ENCODE measurements around the gene TMEM184A.

Gene TMEM184A

DNA sequence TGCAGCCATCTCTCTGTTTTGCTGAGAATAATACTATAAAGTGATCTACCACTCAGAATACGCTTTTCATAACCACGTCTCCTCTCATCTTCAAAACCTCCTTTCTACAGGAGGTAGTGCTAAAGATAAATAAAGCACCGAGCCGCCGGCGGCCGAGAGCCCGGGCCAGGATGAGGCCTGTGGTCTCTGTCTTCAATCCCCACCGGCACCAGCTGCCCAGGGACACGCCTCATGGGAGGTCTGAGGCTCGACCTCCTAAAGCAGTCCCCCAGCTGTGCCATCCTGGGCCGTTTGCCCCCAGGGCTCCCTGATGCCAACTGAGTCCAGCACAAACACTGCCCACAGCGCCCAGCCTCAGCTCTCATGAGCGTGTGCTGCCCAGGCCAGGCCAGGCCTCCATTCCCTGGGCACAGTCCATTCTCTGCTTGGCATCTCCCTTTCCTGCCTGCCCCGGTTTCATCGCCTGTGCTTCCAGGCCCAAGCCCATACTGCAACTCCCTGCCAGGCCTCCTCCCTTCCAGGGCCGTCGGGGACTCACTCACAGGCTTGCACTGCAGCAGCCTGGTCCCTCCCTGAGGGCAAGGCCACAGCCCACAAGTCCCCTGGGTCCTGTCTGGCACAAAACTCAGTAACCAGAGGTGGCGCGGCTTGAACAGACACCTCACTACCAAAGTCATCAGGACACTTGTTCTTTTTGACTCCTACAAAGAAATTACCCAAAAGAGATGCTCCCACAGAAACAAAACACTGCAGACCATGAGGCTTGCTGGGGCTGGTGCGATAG is 54.3 kb downstream of the TMEM184A start:
- TF ChIP-seq, protein P1, sequence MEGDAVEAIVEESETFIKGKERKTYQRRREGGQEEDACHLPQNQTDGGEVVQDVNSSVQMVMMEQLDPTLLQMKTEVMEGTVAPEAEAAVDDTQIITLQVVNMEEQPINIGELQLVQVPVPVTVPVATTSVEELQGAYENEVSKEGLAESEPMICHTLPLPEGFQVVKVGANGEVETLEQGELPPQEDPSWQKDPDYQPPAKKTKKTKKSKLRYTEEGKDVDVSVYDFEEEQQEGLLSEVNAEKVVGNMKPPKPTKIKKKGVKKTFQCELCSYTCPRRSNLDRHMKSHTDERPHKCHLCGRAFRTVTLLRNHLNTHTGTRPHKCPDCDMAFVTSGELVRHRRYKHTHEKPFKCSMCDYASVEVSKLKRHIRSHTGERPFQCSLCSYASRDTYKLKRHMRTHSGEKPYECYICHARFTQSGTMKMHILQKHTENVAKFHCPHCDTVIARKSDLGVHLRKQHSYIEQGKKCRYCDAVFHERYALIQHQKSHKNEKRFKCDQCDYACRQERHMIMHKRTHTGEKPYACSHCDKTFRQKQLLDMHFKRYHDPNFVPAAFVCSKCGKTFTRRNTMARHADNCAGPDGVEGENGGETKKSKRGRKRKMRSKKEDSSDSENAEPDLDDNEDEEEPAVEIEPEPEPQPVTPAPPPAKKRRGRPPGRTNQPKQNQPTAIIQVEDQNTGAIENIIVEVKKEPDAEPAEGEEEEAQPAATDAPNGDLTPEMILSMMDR (IDR thresholded peaks at IDR 0.05; ENCODE audit: borderline replicate concordance, control extremely low read depth, extremely low read depth, insufficient read depth, missing control alignments) = no peak
- DNase-seq (ENCODE audit: low spot score) = no peak
- in situ Hi-C loops (cut with MboI; ENCODE audit: low sequenced_read_pairs, unreplicated experiment) = no loop called here

DNA sequence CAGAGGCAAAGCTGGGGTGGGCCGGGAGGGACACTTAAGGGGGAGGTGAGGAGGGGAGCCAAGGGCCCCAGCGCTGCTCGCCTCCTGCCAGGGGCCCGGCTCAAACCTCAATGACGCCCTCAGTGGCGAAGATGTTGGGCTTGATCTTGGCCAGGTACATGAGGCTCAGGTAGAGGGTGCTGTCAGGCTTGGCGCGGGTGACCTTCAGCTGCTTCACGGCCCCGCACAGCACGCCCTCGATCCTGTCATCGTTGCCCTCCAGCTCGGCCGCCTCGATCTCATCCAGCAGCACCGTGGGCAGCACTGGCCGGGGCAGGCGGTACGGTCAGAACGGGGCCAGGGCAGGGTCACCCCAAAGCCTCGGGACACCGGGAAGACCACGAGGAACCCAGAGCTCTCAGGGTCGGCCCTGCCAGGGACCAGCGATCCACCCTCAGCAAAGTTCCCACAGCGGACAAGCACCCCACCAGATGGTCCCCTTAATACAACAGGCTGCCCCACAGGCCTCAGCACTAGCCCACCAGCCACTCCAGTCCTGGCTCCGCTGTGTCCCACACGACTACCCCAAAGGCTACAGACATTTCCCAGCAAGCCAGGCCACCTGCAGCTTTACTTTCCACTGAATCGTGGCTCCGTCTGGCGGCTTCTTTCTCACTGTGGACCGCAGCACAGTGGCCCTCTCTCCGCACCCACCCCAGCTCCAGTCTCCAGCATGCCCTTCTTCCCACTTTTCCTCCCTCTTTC is 55.8 kb downstream of the TMEM184A start:
- TF ChIP-seq, protein P1 (IDR thresholded peaks at IDR 0.05; ENCODE audit: borderline replicate concordance, control extremely low read depth, extremely low read depth, insufficient read depth, missing control alignments) = no peak
- in situ Hi-C loops (cut with MboI; ENCODE audit: low sequenced_read_pairs, unreplicated experiment) = no loop called here
- DNase-seq (ENCODE audit: low spot score) = no peak

DNA sequence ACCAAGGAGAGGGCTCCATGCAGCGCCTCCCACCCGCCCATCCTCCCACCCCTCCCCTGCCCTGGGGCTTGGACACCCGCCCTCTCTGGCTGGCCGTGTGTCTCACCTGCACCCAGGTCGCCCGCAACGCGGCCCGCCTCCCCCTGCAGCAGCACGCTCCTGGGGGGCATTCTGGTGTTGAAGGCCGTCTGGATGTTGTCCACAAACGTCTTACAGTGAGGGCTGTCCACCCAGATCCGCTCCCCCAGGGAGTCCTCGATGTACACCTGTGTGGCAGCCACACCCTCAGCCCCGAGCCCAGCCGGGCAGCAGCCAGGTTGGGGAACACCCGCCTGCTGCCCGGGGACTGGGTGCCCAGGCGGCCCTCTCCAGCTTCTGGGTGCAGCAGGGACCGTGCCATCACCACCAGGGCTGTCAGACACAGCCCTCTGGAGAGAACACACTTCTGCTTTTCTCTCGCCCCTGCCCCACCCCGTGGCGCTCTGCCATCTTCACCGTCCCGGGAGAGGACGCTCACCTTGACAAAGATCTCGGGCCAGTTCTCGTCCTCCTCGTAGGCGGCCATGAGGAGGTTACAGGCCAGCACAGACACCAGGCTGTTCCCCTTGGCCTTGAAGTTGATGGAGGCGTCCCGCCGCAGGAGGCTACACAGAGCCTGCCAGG is 56.5 kb downstream of the TMEM184A start:
- in situ Hi-C loops (cut with MboI; ENCODE audit: low sequenced_read_pairs, unreplicated experiment) = no loop called here
- TF ChIP-seq, protein P1 (IDR thresholded peaks at IDR 0.05; ENCODE audit: borderline replicate concordance, control extremely low read depth, extremely low read depth, insufficient read depth, missing control alignments) = no peak
- DNase-seq (ENCODE audit: low spot score) = no peak

DNA sequence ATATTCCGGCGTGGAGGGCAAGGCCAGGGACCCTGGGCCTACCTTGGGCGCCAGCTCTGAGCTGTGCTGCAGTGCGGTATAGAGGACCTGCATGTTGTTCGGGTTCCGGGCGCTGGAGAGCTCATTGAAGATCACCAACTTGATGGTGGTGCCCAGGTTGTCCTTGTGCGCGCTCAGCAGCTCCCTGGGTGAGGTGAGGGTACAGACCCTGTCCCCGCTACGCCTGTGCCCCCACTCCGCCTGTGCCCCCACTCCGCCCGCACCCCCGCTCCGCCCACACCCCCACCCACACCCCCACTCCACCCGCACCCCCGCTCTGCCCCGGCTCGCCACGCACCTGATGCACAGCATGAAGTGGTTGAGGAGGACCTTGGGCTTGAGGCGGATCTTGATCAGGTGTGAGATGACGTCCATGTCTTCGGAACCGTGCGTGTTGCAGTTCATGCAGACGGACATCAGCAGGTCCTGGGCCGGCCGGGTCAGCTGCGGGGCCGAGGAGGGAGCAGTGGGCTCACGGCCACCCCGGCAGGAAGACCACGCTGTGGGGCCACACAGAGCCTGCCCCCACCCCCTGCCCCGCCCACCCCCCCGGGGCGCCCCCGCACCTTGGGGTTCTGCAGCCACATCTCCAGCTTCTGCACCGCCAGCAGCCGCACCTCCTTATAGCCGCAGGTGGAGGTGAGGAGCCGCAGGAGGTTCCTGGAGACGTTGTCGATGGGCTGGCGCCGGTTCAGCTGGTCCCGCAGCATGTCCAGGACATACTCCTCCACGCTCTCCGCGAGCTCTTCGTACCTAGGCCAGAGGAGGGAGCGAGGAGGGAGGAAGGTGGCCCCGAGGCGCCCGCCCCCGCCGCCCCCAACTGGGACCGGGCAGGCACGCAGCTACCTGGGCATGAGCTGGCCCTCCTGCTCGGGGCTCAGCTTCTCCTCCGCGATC is 57.4 kb downstream of the TMEM184A start:
- TF ChIP-seq, protein P1 (IDR thresholded peaks at IDR 0.05; ENCODE audit: borderline replicate concordance, control extremely low read depth, extremely low read depth, insufficient read depth, missing control alignments) = no peak
- DNase-seq (ENCODE audit: low spot score) = no peak
- in situ Hi-C loops (cut with MboI; ENCODE audit: low sequenced_read_pairs, unreplicated experiment) = no loop called here

DNA sequence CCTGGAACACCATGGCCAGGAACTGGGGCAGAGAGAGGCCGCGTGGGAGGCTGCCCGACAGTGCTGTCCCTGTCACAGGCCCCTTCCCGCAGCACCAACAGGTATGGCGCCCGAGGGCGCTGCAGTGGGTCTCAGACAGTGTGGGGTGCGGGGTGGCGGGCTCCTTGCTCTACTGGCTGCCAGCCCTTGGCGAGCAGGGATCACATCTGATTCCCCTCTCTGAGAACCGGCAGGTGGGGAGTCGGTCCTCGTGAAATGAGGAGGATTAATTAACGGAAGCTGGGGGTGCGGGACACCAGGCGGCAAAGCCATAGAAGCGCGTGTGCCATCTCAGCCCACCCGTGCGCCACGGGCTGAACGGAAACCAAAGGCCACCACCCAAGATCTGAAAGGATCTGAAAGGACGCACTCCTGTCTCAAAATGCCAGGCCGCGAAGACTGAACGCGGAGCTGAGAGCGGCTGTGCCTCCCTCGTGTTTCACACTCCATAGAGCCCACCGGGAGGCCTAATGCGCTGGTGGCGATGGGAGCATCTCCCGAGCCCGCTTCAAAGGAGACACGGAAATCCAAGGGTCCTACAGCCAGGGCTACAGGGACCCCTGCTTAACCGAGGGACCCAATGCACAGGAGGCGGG is 58.6 kb downstream of the TMEM184A start:
- in situ Hi-C loops (cut with MboI; ENCODE audit: low sequenced_read_pairs, unreplicated experiment) = no loop called here
- DNase-seq (ENCODE audit: low spot score) = no peak
- TF ChIP-seq, protein P1 (IDR thresholded peaks at IDR 0.05; ENCODE audit: borderline replicate concordance, control extremely low read depth, extremely low read depth, insufficient read depth, missing control alignments) = no peak

All from GM13976 (cell line).